ENCODE measurements around the gene KCNQ1.

The KCNQ1 gene

GRCh38 chr11:2748814-2749554, 304.2 kb downstream of the KCNQ1 start:
- H3K79me1 ChIP-seq (replicated peaks; ENCODE audit: low read length, poor library complexity, severe bottlenecking): no peaks in the 10 kb centered on the region
- H4K91ac ChIP-seq (ENCODE audit: low read length): no peak overlapping the region
- no peak overlapping the region for H3K4me3 ChIP-seq (ENCODE audit: insufficient read depth in 1 of 2, low read depth in 1 of 2, low read length in 2 of 2)
- no peak overlapping the region for H2BK120ac ChIP-seq (ENCODE audit: low read depth, low read length)
- no peak overlapping the region for H2BK5ac ChIP-seq (ENCODE audit: low read depth, low read length, poor library complexity, severe bottlenecking)
- H4K8ac ChIP-seq (ENCODE audit: low read length): no peak overlapping the region
- no peaks in the 10 kb centered on the region for H3K9me3 ChIP-seq (ENCODE audit: control insufficient read depth, low read length)
- H2AFZ ChIP-seq (ENCODE audit: low read depth, low read length): no peak overlapping the region
- peak overlapping the region; percentile 40 for H2AK5ac ChIP-seq (ENCODE audit: low read length, severe bottlenecking)
- DNase-seq: no peak
- H3K9ac ChIP-seq (ENCODE audit: low read length): no peak overlapping the region
- H3K27ac ChIP-seq (ENCODE audit: low read length, poor library complexity, severe bottlenecking): no peak overlapping the region
- peaks cover 0 to 39% of the 10 kb centered on the region in 2 experiments for H3K27me3 ChIP-seq (ENCODE audit: control insufficient read depth in 1 of 2, insufficient read depth in 1 of 2, low read length in 2 of 2)
- no peak overlapping the region for H3K4me2 ChIP-seq (ENCODE audit: low read length, poor library complexity, severe bottlenecking)
- no peak overlapping the region for H3K23ac ChIP-seq (ENCODE audit: low read length in 2 of 2)
- peaks cover 43% of the 10 kb centered on the region for H3K4me1 ChIP-seq (ENCODE audit: control insufficient read depth, insufficient read depth, low read depth, low read length)
- no peak overlapping the region for H3K14ac ChIP-seq (ENCODE audit: low read length in 2 of 2)
- no peak overlapping the region for H3K18ac ChIP-seq (ENCODE audit: low read depth in 1 of 2, low read length in 2 of 2)
- 94% methylated on average over 17 of the region's 17 CpGs for WGBS
- H2BK15ac ChIP-seq (ENCODE audit: low read depth, poor library complexity, severe bottlenecking): no peak overlapping the region
- no peak overlapping the region for H3K4ac ChIP-seq (ENCODE audit: low read depth in 1 of 2, low read length in 2 of 2)
- no peak overlapping the region for H2BK12ac ChIP-seq (ENCODE audit: low read length in 2 of 2)
- H3K36me3 ChIP-seq (ENCODE audit: control insufficient read depth in 1 of 2, insufficient read depth in 2 of 2, low read depth in 1 of 2, low read length in 2 of 2): no peaks in the 10 kb centered on the region

GRCh38 chr11:2750101-2750681, 305.4 kb downstream of the KCNQ1 start:
- Histone ChIP-seq H3K14ac (ENCODE audit: low read length in 2 of 2) (no peak overlapping the region), H2BK5ac (ENCODE audit: low read depth, low read length, poor library complexity, severe bottlenecking) (no peak overlapping the region), H4K91ac (ENCODE audit: low read length) (no peak overlapping the region), H3K18ac (ENCODE audit: low read depth in 1 of 2, low read length in 2 of 2) (no peak overlapping the region), H2BK15ac (ENCODE audit: low read depth, poor library complexity, severe bottlenecking) (no peak overlapping the region), H3K4me3 (ENCODE audit: insufficient read depth in 1 of 2, low read depth in 1 of 2, low read length in 2 of 2) (no peak overlapping the region), H4K8ac (ENCODE audit: low read length) (no peak overlapping the region), H3K9me3 (ENCODE audit: control insufficient read depth, low read length) (no peaks in the 10 kb centered on the region), H2BK12ac (ENCODE audit: low read length in 2 of 2) (no peak overlapping the region), H2AFZ (ENCODE audit: low read depth, low read length) (no peak overlapping the region), H3K4me2 (ENCODE audit: low read length, poor library complexity, severe bottlenecking) (no peak overlapping the region), H3K79me1 (replicated peaks; ENCODE audit: low read length, poor library complexity, severe bottlenecking) (no peaks in the 10 kb centered on the region), H2AK5ac (ENCODE audit: low read length, severe bottlenecking) (peak overlapping the region; percentile 83), H3K4ac (ENCODE audit: low read depth in 1 of 2, low read length in 2 of 2) (no peak overlapping the region), H3K36me3 (ENCODE audit: control insufficient read depth in 1 of 2, insufficient read depth in 2 of 2, low read depth in 1 of 2, low read length in 2 of 2) (no peaks in the 10 kb centered on the region), H2BK120ac (ENCODE audit: low read depth, low read length) (no peak overlapping the region), H3K23ac (ENCODE audit: low read length in 2 of 2) (no peak overlapping the region), H3K27me3 (ENCODE audit: control insufficient read depth in 1 of 2, insufficient read depth in 1 of 2, low read length in 2 of 2) (peaks cover 0 to 41% of the 10 kb centered on the region in 2 experiments), H3K4me1 (ENCODE audit: control insufficient read depth, insufficient read depth, low read depth, low read length) (peaks cover 42% of the 10 kb centered on the region), H3K9ac (ENCODE audit: low read length) (no peak overlapping the region), H3K27ac (ENCODE audit: low read length, poor library complexity, severe bottlenecking) (peak overlapping the region; percentile 29)
- no peak for DNase-seq
- 92% methylated on average over 9 of the region's 9 CpGs for whole genome bisulfite sequencing

GRCh38 chr11:2750682-2751522, 306.1 kb downstream of the KCNQ1 start:
- no peak overlapping the region for H2BK15ac ChIP-seq (ENCODE audit: low read depth, poor library complexity, severe bottlenecking)
- no peak for DNase-seq
- H3K23ac ChIP-seq (ENCODE audit: low read length in 2 of 2): no peak overlapping the region
- no peak overlapping the region for H2BK5ac ChIP-seq (ENCODE audit: low read depth, low read length, poor library complexity, severe bottlenecking)
- H2AFZ ChIP-seq (ENCODE audit: low read depth, low read length): no peak overlapping the region
- H3K79me1 ChIP-seq (replicated peaks; ENCODE audit: low read length, poor library complexity, severe bottlenecking): no peaks in the 10 kb centered on the region
- H3K9me3 ChIP-seq (ENCODE audit: control insufficient read depth, low read length): no peaks in the 10 kb centered on the region
- no peak overlapping the region for H3K18ac ChIP-seq (ENCODE audit: low read depth in 1 of 2, low read length in 2 of 2)
- no peak overlapping the region for H4K91ac ChIP-seq (ENCODE audit: low read length)
- no peaks in the 10 kb centered on the region for H3K36me3 ChIP-seq (ENCODE audit: control insufficient read depth in 1 of 2, insufficient read depth in 2 of 2, low read depth in 1 of 2, low read length in 2 of 2)
- H3K4ac ChIP-seq (ENCODE audit: low read depth in 1 of 2, low read length in 2 of 2): no peak overlapping the region
- no peak overlapping the region for H3K4me2 ChIP-seq (ENCODE audit: low read length, poor library complexity, severe bottlenecking)
- H3K9ac ChIP-seq (ENCODE audit: low read length): no peak overlapping the region
- peaks cover 42% of the 10 kb centered on the region for H3K4me1 ChIP-seq (ENCODE audit: control insufficient read depth, insufficient read depth, low read depth, low read length)
- no peak overlapping the region for H3K4me3 ChIP-seq (ENCODE audit: insufficient read depth in 1 of 2, low read depth in 1 of 2, low read length in 2 of 2)
- H3K27me3 ChIP-seq (ENCODE audit: control insufficient read depth in 1 of 2, insufficient read depth in 1 of 2, low read length in 2 of 2): peaks cover 0 to 41% of the 10 kb centered on the region in 2 experiments
- H4K8ac ChIP-seq (ENCODE audit: low read length): no peak overlapping the region
- peak overlapping the region; percentile 7 for H2AK5ac ChIP-seq (ENCODE audit: low read length, severe bottlenecking)
- no peak overlapping the region for H3K14ac ChIP-seq (ENCODE audit: low read length in 2 of 2)
- peak overlapping the region; percentile 29 for H3K27ac ChIP-seq (ENCODE audit: low read length, poor library complexity, severe bottlenecking)
- H2BK12ac ChIP-seq (ENCODE audit: low read length in 2 of 2): no peak overlapping the region
- no peak overlapping the region for H2BK120ac ChIP-seq (ENCODE audit: low read depth, low read length)
- 86% methylated on average over 24 of the region's 24 CpGs for WGBS

Measured in mesenchymal stem cell (in vitro differentiated cells and primary cell).